Common myeloid progenitor, CD34-positive (primary cell): ENCODE results near the gene GNAI3.

Experiments
- CTCF ChIA-PET: fragments of 350-600 bp; sonication (Branson Sonifier 250); formaldehyde crosslinking; loops from one replicate; lab custom pipeline; 2021; ENCODE audit warnings: antibody characterized with exemption; lab: Charles Lee
- POLR2A ChIA-PET: fragments of 350-600 bp; sonication (Branson Sonifier 250); formaldehyde crosslinking; loops from one replicate; lab custom pipeline; 2021; ENCODE audit warnings: antibody characterized with exemption; lab: Charles Lee
- DNase-seq, 3 donors: peaks; one replicate each; pipeline versions ENCODE4 v3.0.0 to v3.0.0-alpha.2; 2013
- H3K27ac ChIP-seq, 2 experiments: 1 replicate in 1 of 2; 2 replicates in 1 of 2; pipeline ENCODE4 v1.7.0; 2013; ENCODE audit warnings: inconsistent platforms in 2 of 2, low read length in 2 of 2, mild to moderate bottlenecking in 2 of 2, low read depth in 1 of 2, moderate library complexity in 1 of 2; ENCODE audit not compliant: severe bottlenecking in 2 of 2, insufficient read depth in 1 of 2, poor library complexity in 1 of 2
- H3K27me3 ChIP-seq, 5 experiments: replicated peaks in 2 of 5; 1 replicate in 3 of 5; 2 replicates in 2 of 5; pipeline versions ENCODE4 v1.6.1 to v1.7.0; 2013; ENCODE audit warnings: low read length in 4 of 5, mild to moderate bottlenecking in 2 of 5, moderate library complexity in 2 of 5, inconsistent platforms in 1 of 5; ENCODE audit not compliant: insufficient read depth in 5 of 5, control insufficient read depth in 4 of 5
- H3K36me3 ChIP-seq, 4 experiments: 1 replicate in 2 of 4; 2 replicates in 2 of 4; pipeline versions ENCODE4 v1.6.1 to v1.7.0; 2013; ENCODE audit warnings: low read length in 3 of 4, control low read depth in 1 of 4, mild to moderate bottlenecking in 1 of 4; ENCODE audit not compliant: control insufficient read depth in 4 of 4, insufficient read depth in 4 of 4
- H3K4me1 ChIP-seq, 4 experiments: 1 replicate in 3 of 4; 2 replicates in 1 of 4; pipeline versions ENCODE4 v1.6.1 to v1.7.1; 2013; ENCODE audit warnings: low read length in 3 of 4, mild to moderate bottlenecking in 3 of 4, control low read depth in 1 of 4, inconsistent platforms in 1 of 4, moderate library complexity in 1 of 4; ENCODE audit not compliant: control insufficient read depth in 4 of 4, insufficient read depth in 4 of 4; ENCODE audit errors: control extremely low read depth in 1 of 4
- H3K4me3 ChIP-seq, 7 experiments: 1 replicate in 4 of 7; 2 replicates in 3 of 7; pipeline versions ENCODE4 v1.5.1 to v1.7.0; 2013; ENCODE audit warnings: mild to moderate bottlenecking in 7 of 7, low read length in 6 of 7, moderate library complexity in 6 of 7, inconsistent platforms in 2 of 7, low read depth in 2 of 7, control low read depth in 1 of 7; ENCODE audit not compliant: insufficient read depth in 4 of 7, control insufficient read depth in 1 of 7; ENCODE audit errors: extremely low read depth in 1 of 7
- H3K9me3 ChIP-seq, 5 experiments: 1 replicate in 4 of 5; 2 replicates in 1 of 5; pipeline versions ENCODE4 v1.6.1 to v1.7.1; 2013; ENCODE audit warnings: low read length in 4 of 5, mild to moderate bottlenecking in 2 of 5, inconsistent platforms in 1 of 5, low read depth in 1 of 5, moderate library complexity in 1 of 5; ENCODE audit not compliant: control insufficient read depth in 4 of 5, insufficient read depth in 2 of 5; ENCODE audit errors: control extremely low read depth in 1 of 5
- WGBS: methylation state at CpG from one replicate; pipeline ENCODE4 v1.1.5; 2013; ENCODE audit not compliant: insufficient coverage; 5-methylcytosine and 5-hydroxymethylcytosine counted together

The GNAI3 gene

GRCh38 chr1:109513110-109513710, 35.2 kb upstream of the GNAI3 start:
- H3K9me3 ChIP-seq: no peaks in the 10 kb centered on the region
- no peaks in the 10 kb centered on the region for H3K36me3 ChIP-seq
- 100% methylated on average over 1 of the region's 2 CpGs for WGBS
- CTCF ChIA-PET: interaction anchor here (1.4 to 39.1 kb wide), 5 partner anchors 11 to 22 kb away, joined by 5 to 1203 read pairs (median 10); partner anchors contain the start of genes CYB561D1 and GPR61
- POLR2A ChIA-PET: interaction anchor here (1.0 kb wide), 1 partner anchor 21 kb away, joined by 3 read pairs; no protein-coding TSS in a partner anchor
- no peak for DNase-seq
- H3K27ac ChIP-seq: no peak overlapping the region
- peaks cover 0 to 14% (median 11%) of the 10 kb centered on the region in 4 experiments for H3K4me1 ChIP-seq
- peaks cover 0 to 20% (median 0%) of the 10 kb centered on the region in 5 experiments for H3K27me3 ChIP-seq
- no peak overlapping the region for H3K4me3 ChIP-seq

DNA sequence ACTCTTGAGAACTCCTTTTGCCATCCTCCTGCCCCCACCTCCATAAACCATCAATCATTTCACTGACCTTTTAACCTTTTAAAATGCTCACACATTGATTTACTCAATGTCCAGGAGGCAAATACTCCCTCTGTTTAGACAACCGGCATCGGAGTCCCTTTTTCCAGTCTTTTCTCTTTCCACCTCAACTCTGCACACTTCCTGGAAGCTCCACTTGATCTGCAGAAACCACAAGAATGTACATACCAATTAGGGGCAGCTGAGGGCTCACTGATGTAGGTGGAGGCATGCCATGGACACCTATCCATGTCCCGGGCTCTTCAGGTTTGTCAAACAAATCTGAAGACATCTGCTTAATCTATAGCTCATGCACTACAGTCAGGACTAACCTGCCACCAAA, 33.6 kb upstream of the GNAI3 start:
- no peaks in the 10 kb centered on the region for H3K36me3 ChIP-seq
- ChIA-PET CTCF (interaction anchor here (0.7 to 39.1 kb wide), 4 partner anchors 13 to 153 kb away, joined by 3 to 1203 read pairs (median 50); partner anchors contain the start of gene GPR61), POLR2A (no interaction called here)
- H3K9me3 ChIP-seq: no peaks in the 10 kb centered on the region
- peaks cover 0 to 13% (median 0%) of the 10 kb centered on the region in 5 experiments for H3K27me3 ChIP-seq
- WGBS: no CpG with 5 or more reads among the region's 3 CpGs
- peaks cover 0 to 8% (median 6%) of the 10 kb centered on the region in 4 experiments for H3K4me1 ChIP-seq
- no peak overlapping the region for H3K4me3 ChIP-seq
- no peak overlapping the region for H3K27ac ChIP-seq
- DNase-seq: no peak

GRCh38 chr1:109516872-109517271, 31.5 kb upstream of the GNAI3 start:
- H3K4me1 ChIP-seq: no peaks in the 10 kb centered on the region
- H3K4me3 ChIP-seq: no peak overlapping the region
- peaks cover 0 to 11% (median 0%) of the 10 kb centered on the region in 5 experiments for H3K27me3 ChIP-seq
- no peak for DNase-seq
- H3K27ac ChIP-seq: no peak overlapping the region
- WGBS: 86% methylated on average over 4 of the region's 5 CpGs
- no peaks in the 10 kb centered on the region for H3K9me3 ChIP-seq
- CTCF ChIA-PET: interaction anchor here (1.1 to 39.1 kb wide), 5 partner anchors 15 to 116 kb away, joined by 3 to 1203 read pairs (median 4); partner anchors contain the start of gene GPR61
- POLR2A ChIA-PET: no interaction called here
- no peaks in the 10 kb centered on the region for H3K36me3 ChIP-seq

- CTCF ChIA-PET: interaction anchor here (1.1 to 39.1 kb wide), 3 partner anchors 16 to 116 kb away, joined by 3 to 1203 read pairs (median 90); partner anchors contain the start of gene GPR61
- Histone ChIP-seq H3K4me3 (no peak overlapping the region), H3K27me3 (peaks cover 0 to 12% (median 0%) of the 10 kb centered on the region in 5 experiments), H3K36me3 (no peaks in the 10 kb centered on the region), H3K4me1 (no peaks in the 10 kb centered on the region), H3K9me3 (no peaks in the 10 kb centered on the region), H3K27ac (no peak overlapping the region)
- DNase-seq: no peak
- POLR2A ChIA-PET: no interaction called here
- WGBS: 100% methylated on average over 4 of the region's 5 CpGs
Measured at GRCh38 chr1:109517337-109517736, 31.1 kb upstream of the GNAI3 start.

DNA sequence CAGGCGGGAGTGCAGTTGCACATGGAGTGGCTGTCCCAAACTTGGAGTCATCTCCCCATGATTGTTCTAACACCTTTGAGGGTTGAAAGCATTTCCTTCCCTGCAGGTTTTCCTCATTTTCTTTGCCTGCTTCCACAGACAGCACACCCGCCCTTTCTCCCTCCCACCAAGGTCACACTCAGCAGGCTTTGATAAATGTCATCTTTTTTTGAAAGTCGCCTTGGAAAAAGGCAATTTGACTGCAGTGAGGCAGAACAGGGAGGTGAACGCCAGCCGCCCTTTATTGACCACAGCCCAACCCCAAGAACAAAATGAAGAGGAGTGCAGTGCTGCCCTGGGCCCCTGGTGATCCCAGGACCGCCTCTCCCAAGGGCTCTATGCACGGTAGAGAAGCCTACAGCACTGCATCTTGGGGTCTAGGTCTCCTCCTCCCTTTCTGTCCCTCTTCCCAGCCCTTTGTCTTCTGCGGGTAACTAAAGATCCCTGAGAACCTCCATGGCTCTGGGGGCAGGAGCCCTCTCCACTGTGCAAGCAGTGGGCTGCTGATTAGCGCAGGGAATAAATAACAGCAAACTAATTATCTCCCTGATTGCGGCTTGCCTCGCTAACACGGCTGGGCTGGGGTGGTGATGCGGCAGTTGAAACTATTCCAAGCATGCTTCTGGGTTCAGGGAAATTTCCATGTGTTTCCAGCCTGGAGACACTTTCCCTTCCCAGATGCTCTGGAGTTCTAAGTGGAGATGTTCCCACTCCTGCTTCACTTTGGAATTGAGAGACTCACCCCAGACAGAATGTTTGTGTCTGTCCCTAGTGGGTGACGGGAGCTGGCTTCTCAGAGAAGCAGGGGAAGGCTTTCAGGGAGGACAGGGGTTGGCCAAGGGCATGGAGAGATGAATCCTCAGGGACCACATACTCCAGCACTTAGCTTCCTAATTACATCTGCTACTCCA, 27.1 kb upstream of the GNAI3 start:
- POLR2A ChIA-PET: no interaction called here
- DNase-seq: no peak
- Histone ChIP-seq H3K36me3 (no peaks in the 10 kb centered on the region), H3K4me1 (no peaks in the 10 kb centered on the region), H3K27me3 (peaks cover 0 to 8% (median 0%) of the 10 kb centered on the region in 5 experiments), H3K27ac (no peak overlapping the region), H3K9me3 (no peaks in the 10 kb centered on the region), H3K4me3 (no peak overlapping the region)
- WGBS: 97% methylated on average over 13 of the region's 14 CpGs
- CTCF ChIA-PET: interaction anchor here (1.0 to 39.1 kb wide), 5 partner anchors 11 to 35 kb away, joined by 3 to 1203 read pairs (median 90); partner anchors contain the start of genes AMIGO1, ATXN7L2, CYB561D1 and GPR61

DNA sequence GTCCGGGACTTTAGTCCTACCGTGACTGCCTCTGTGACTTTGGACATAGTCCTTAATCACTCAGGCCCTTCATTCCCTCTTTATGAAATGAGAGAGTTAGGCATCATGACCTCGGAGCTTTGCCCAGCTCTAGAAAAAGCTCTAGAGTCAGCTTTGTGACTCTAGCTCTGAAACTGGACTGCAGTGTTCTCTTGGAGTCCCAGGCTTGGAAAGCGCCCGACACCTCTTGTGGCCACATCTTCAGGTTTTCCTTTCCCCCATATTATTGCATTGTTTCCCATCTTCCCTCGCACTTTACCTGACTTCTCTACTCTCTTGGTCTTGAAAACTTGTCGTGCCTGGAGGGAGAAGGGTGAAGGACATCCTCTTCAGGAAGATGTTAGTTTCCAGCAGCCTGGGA, 26.4 kb upstream of the GNAI3 start:
- Histone ChIP-seq H3K9me3 (no peaks in the 10 kb centered on the region), H3K27ac (no peak overlapping the region), H3K4me3 (no peak overlapping the region), H3K27me3 (peaks cover 0 to 8% (median 0%) of the 10 kb centered on the region in 5 experiments), H3K36me3 (no peaks in the 10 kb centered on the region), H3K4me1 (no peaks in the 10 kb centered on the region)
- DNase-seq: no peak
- ChIA-PET CTCF (interaction anchor here (4.4 to 26.3 kb wide), 2 partner anchors 10 to 21 kb away, joined by 34 to 1203 read pairs; partner anchors contain the start of genes AMIGO1, ATXN7L2 and CYB561D1), POLR2A (no interaction called here)
- WGBS: 97% methylated on average over 5 of the region's 7 CpGs
